MCF 10A (cell line): ENCODE results near the gene PTH1R. TPM values are rescaled to one million over a fixed set of nuclear protein-coding genes. Genes with fewer than 3 reads are reported as not detected.

Source experiments
- BruUV-seq: library from RNA; stranded (reverse); fragments of 400-500 nt; replicated peaks from 2 replicates; lab custom pipeline; 2021; lab: Mats Ljungman, UMichigan
- CTCF ChIA-PET: fragments of 300-600 bp; sonication (Branson Sonifier 250); formaldehyde crosslinking; extraction: SDS; loops from one replicate; lab custom pipeline; 2021; ENCODE audit warnings: antibody characterized with exemption, inconsistent platforms; lab: Yijun Ruan, JAX
- POLR2A ChIA-PET: fragments of 300-600, 350-650 bp; sonication (Branson Sonifier 250); formaldehyde crosslinking; extraction: SDS; loops from one replicate; lab custom pipeline; 2020; ENCODE audit warnings: antibody characterized with exemption, inconsistent platforms; lab: Yijun Ruan, JAX
- DNase-seq: peaks from one replicate; pipeline ENCODE4 v3.0.0-alpha.2; 2018; ENCODE audit not compliant: unreplicated experiment
- H3K27ac Mint-ChIP-seq: one replicate; pipeline ENCODE4 v1.8.0; 2022; ENCODE audit warnings: mild to moderate bottlenecking, low read depth, mixed read lengths; ENCODE audit not compliant: unreplicated experiment
- H3K27me3 Mint-ChIP-seq: one replicate; pipeline ENCODE4 v1.8.0; 2022; ENCODE audit warnings: mixed read lengths; ENCODE audit not compliant: insufficient read depth, unreplicated experiment
- H3K36me3 Mint-ChIP-seq: one replicate; pipeline ENCODE4 v1.8.0; 2022; ENCODE audit warnings: mild to moderate bottlenecking, moderate library complexity, mixed read lengths; ENCODE audit not compliant: insufficient read depth, unreplicated experiment
- H3K4me1 Mint-ChIP-seq: one replicate; pipeline ENCODE4 v1.8.0; 2022; ENCODE audit warnings: mixed read lengths; ENCODE audit not compliant: insufficient read depth, unreplicated experiment
- H3K4me3 Mint-ChIP-seq: one replicate; pipeline ENCODE4 v1.8.0; 2022; ENCODE audit warnings: mild to moderate bottlenecking, moderate library complexity, mixed read lengths; ENCODE audit not compliant: unreplicated experiment
- H3K9me3 Mint-ChIP-seq: one replicate; pipeline ENCODE4 v1.8.0; 2022; ENCODE audit warnings: mixed read lengths; ENCODE audit not compliant: unreplicated experiment
- CTCF ChIP-seq: fragments of 200-600 bp; IDR thresholded peaks from one replicate; pipeline ENCODE4 v1.8.0; 2022; ENCODE audit warnings: antibody characterized with exemption, mild to moderate bottlenecking; ENCODE audit not compliant: unreplicated experiment
- intact Hi-C: fragments of 100-400 bp; cut with micrococcal nuclease; formaldehyde crosslinking; loops from 2 replicates; pipeline ENCODE4 v1.14.1; 2022
- total RNA-seq: library from RNA; stranded (reverse); gene quantifications from 2 replicates; pipeline ENCODE4 v1.2.3, GENCODE V29; 2022

The PTH1R gene
- total RNA-seq, 1 experiment from 2014 or later = not detected

DNA sequence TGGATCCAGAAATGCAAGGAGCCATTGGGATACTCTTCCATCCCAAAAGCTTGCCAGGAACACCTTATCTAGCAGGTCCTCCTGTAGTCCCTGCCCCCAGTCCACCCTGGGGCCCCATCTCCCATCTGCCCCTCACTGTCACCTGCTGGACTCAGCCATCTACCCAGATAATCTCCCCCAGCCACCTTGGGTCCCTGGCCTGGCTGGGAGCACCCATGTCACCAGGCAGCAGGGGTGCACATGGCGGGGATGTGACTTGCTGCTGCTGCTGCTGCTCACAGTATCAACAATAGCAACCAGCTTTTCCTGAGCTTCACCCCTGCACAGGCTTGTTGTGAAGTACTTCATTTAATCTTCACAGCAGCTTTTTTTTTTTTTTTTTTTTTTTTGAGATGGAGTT, 12.6 kb downstream of the PTH1R start:
- no peaks in the 10 kb centered on the region for H3K4me1 Mint-ChIP-seq
- H3K27ac Mint-ChIP-seq = no peak overlapping the region
- H3K27me3 Mint-ChIP-seq = peaks cover 17% of the 10 kb centered on the region
- intact Hi-C loops = no loop called here
- H3K9me3 Mint-ChIP-seq = no peaks in the 10 kb centered on the region
- DNase-seq = no peak
- peaks cover 6% of the 10 kb centered on the region for H3K36me3 Mint-ChIP-seq
- no TSS peak for BruUV-seq
- H3K4me3 Mint-ChIP-seq = no peak overlapping the region
- TF ChIP-seq CTCF = no peak
- ChIA-PET POLR2A (no interaction called here), CTCF (interaction anchor here (0.6 to 1.4 kb wide), 2 partner anchors 20 to 23 kb away, joined by 3 to 6 read pairs; no protein-coding TSS in a partner anchor)

DNA sequence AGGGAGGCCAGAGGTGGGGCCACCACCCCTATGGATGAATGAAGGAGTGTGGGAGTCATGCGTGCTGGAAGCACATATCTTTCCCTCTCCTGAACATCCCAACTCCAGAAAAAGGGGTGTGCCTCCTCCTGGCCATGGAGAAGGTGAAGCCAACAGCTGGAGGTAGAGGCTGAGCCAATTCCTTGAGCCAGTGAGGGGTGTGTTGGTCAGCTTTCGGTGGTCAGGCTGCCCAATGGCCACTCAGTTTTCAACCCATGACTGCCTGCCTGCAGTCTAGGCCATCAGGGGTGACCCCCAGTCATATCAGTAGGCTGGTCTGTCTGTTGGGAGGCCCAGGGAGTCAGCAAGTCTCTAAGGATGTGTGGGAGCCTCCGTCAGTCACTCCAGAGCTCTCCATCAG, 13.6 kb downstream of the PTH1R start:
- BruUV-seq = no TSS peak
- ChIA-PET POLR2A (interaction anchor here (0.5 to 0.6 kb wide), 2 partner anchors 337 to 491 kb away, joined by 3 read pairs; no protein-coding TSS in a partner anchor), CTCF (interaction anchor here (1.0 to 1.4 kb wide), 3 partner anchors 25 to 402 kb away, joined by 3 to 5 read pairs (median 3); no protein-coding TSS in a partner anchor)
- no peaks in the 10 kb centered on the region for H3K9me3 Mint-ChIP-seq
- H3K36me3 Mint-ChIP-seq = peaks cover 6% of the 10 kb centered on the region
- H3K4me3 Mint-ChIP-seq = no peak overlapping the region
- TF ChIP-seq CTCF = no peak
- DNase-seq = no peak
- intact Hi-C loops = no loop called here
- H3K27ac Mint-ChIP-seq = no peak overlapping the region
- H3K27me3 Mint-ChIP-seq = peaks cover 15% of the 10 kb centered on the region
- no peaks in the 10 kb centered on the region for H3K4me1 Mint-ChIP-seq

- TF ChIP-seq CTCF = no peak
- no TSS peak for BruUV-seq
- intact Hi-C loops = no loop called here
- H3K27me3 Mint-ChIP-seq = peaks cover 15% of the 10 kb centered on the region
- no peaks in the 10 kb centered on the region for H3K4me1 Mint-ChIP-seq
- peaks cover 6% of the 10 kb centered on the region for H3K36me3 Mint-ChIP-seq
- POLR2A ChIA-PET = interaction anchor here (1.1 kb wide), 1 partner anchor 375 kb away, joined by 3 read pairs; no protein-coding TSS in a partner anchor
- H3K4me3 Mint-ChIP-seq = peak overlapping the region; percentile 40
- H3K9me3 Mint-ChIP-seq = no peaks in the 10 kb centered on the region
- CTCF ChIA-PET = interaction anchor here (0.6 to 1.3 kb wide), 7 partner anchors 9 to 281 kb away, joined by 3 to 4 read pairs (median 3); no protein-coding TSS in a partner anchor
- no peak overlapping the region for H3K27ac Mint-ChIP-seq
- peak; percentile 31 for DNase-seq
These were observed 15.0 kb downstream of the PTH1R start for GRCh38 chr3:46892285-46893145.

DNA sequence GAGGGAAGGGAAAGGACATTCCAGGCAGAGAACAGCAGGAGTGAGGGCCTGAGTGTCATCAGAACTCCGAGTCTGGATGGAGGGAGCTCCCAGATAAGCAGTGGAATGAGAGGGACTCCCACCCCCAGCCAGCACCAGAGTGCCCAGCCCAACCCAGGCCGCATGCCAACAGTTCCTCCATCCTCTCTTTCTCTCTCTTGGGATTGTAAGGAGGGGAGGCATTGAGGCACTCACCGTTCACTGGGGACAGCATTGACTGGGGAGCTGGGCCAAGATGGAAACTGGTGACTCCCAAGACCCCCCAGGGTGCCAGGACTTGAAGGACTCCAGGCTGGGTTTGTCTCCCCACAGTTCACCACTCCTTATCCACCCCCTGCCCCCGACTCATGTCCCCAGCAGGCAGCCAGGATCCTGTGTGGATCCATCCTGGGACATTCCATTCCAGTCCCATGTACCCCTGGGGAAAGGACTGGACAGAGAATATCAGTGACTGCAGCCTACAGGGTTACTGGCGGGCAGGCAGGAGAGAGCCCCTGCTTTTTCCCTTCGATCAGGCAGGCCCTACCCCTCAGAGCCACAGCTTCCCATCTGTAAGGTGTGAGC, 15.7 kb downstream of the PTH1R start:
- Mint-ChIP-seq H3K4me1 (no peaks in the 10 kb centered on the region), H3K27me3 (peaks cover 15% of the 10 kb centered on the region), H3K36me3 (peaks cover 6% of the 10 kb centered on the region), H3K27ac (no peak overlapping the region), H3K4me3 (no peak overlapping the region), H3K9me3 (no peaks in the 10 kb centered on the region)
- no peak for DNase-seq
- BruUV-seq = no TSS peak
- ChIA-PET CTCF (interaction anchor here (0.7 to 1.3 kb wide), 6 partner anchors 9 to 265 kb away, joined by 3 to 4 read pairs (median 3); no protein-coding TSS in a partner anchor), POLR2A (interaction anchor here (1.1 kb wide), 1 partner anchor 376 kb away, joined by 3 read pairs; no protein-coding TSS in a partner anchor)
- intact Hi-C loops = no loop called here
- TF ChIP-seq CTCF = no peak
